Keratinocyte (primary cell): ENCODE results near the gene STIP1. TPM values are rescaled to one million over a fixed set of nuclear protein-coding genes. Genes with fewer than 3 reads are reported as not detected.

Experiments used
- DNase-seq: peaks from one replicate; pipeline ENCODE4 v3.0.0-alpha.2; 2011; ENCODE audit warnings: low read depth, missing footprints, low spot score
- FAIRE-seq: peaks from 2 replicates; lab custom pipeline; 2011; peaks lifted over from hg19 to GRCh38; lab: Jason Lieb, UNC
- H2AFZ ChIP-seq: 2 replicates; pipeline ENCODE4 v1.6.0; 2012; ENCODE audit warnings: low read length, control low read depth, inconsistent platforms; ENCODE audit not compliant: control insufficient read depth
- H3K27ac ChIP-seq: 2 replicates; pipeline ENCODE4 v1.5.1; 2011; ENCODE audit warnings: low read length; ENCODE audit not compliant: control insufficient read depth, insufficient read depth
- H3K27me3 ChIP-seq: 3 replicates; pipeline ENCODE4 v1.6.0; 2011; ENCODE audit warnings: low read length; ENCODE audit not compliant: control insufficient read depth, insufficient read depth; ENCODE audit errors: extremely low read depth
- H3K36me3 ChIP-seq, 2 experiments: 2 replicates in 1 of 2; 3 replicates in 1 of 2; pipeline ENCODE4 v1.5.1; 2011; ENCODE audit warnings: low read length in 2 of 2, mild to moderate bottlenecking in 1 of 2; ENCODE audit not compliant: control insufficient read depth in 2 of 2, insufficient read depth in 2 of 2; ENCODE audit errors: extremely low read depth in 1 of 2
- H3K4me1 ChIP-seq: 3 replicates; pipeline ENCODE4 v1.5.1; 2011; ENCODE audit warnings: low read length; ENCODE audit not compliant: control insufficient read depth, insufficient read depth; ENCODE audit errors: extremely low read depth
- H3K4me2 ChIP-seq: 3 replicates; pipeline ENCODE4 v1.6.0; 2011; ENCODE audit warnings: low read depth, low read length; ENCODE audit not compliant: control insufficient read depth, insufficient read depth; ENCODE audit errors: extremely low read depth
- H3K4me3 ChIP-seq, 3 experiments: fragments of 200-600 bp in 1 of 3; sonication (generic) in 1 of 3; 2 replicates in 2 of 3; 3 replicates in 1 of 3; pipeline ENCODE4 v1.5.1; 2011 to 2016; ENCODE audit warnings: low read length in 3 of 3, mild to moderate bottlenecking in 3 of 3, control low read depth in 2 of 3, inconsistent platforms in 1 of 3, low read depth in 1 of 3, mixed read lengths in 1 of 3, mixed run types in 1 of 3, moderate library complexity in 1 of 3; ENCODE audit not compliant: control insufficient read depth in 2 of 3, insufficient read depth in 2 of 3; ENCODE audit errors: extremely low read depth in 1 of 3
- H3K79me2 ChIP-seq: 2 replicates; pipeline ENCODE4 v1.6.0; 2012; ENCODE audit warnings: low read length; ENCODE audit not compliant: control insufficient read depth, insufficient read depth
- H3K9ac ChIP-seq: 3 replicates; pipeline ENCODE4 v1.6.0; 2011; ENCODE audit warnings: low read length; ENCODE audit not compliant: control insufficient read depth, insufficient read depth; ENCODE audit errors: extremely low read depth
- H3K9me1 ChIP-seq: 3 replicates; pipeline ENCODE4 v1.6.0; 2011; ENCODE audit warnings: low read length; ENCODE audit not compliant: control insufficient read depth, insufficient read depth; ENCODE audit errors: extremely low read depth
- H3K9me3 ChIP-seq: 2 replicates; pipeline ENCODE4 v1.5.1; 2012; ENCODE audit warnings: low read depth, low read length; ENCODE audit not compliant: control insufficient read depth
- H4K20me1 ChIP-seq: 3 replicates; pipeline ENCODE4 v1.6.0; 2011; ENCODE audit warnings: low read length; ENCODE audit not compliant: control insufficient read depth, insufficient read depth; ENCODE audit errors: extremely low read depth
- CTCF ChIP-seq, 3 experiments: IDR thresholded peaks in 1 of 3; conservative IDR thresholded peaks in 1 of 3; optimal IDR thresholded peaks in 1 of 3; 2 replicates in 2 of 3; 3 replicates in 1 of 3; pipeline versions ENCODE3 to v1.5.1; 2011; ENCODE audit warnings: low read length in 3 of 3, mild to moderate bottlenecking in 3 of 3, moderate library complexity in 2 of 3, control low read depth in 1 of 3, inconsistent platforms in 1 of 3; ENCODE audit not compliant: insufficient read depth in 2 of 3; ENCODE audit errors: extremely low read depth in 1 of 3
- EZH2 ChIP-seq: IDR thresholded peaks from one replicate; pipeline ENCODE4 v1.6.1; 2012; ENCODE audit warnings: inconsistent platforms, mild to moderate bottlenecking, low read length, moderate library complexity
- dilution Hi-C: fragments of 300-500 bp; cut with MboI; formaldehyde crosslinking; loops from one replicate; pipeline ENCODE4 v1.7.0; 2020; ENCODE audit warnings: low sequenced_read_pairs; ENCODE audit not compliant: extremely low pct_ligation_motif_present
- polyA plus RNA-seq, 5 experiments: library from polyadenylated mRNA; depleted of rRNA in 3 of 5; stranded (reverse) in 3 of 5; stranded (forward) in 1 of 5; unstranded in 1 of 5; fragments of >200 nt; gene quantifications; 1 replicate in 1 of 5; 2 replicates in 3 of 5; 3 replicates in 1 of 5; pipeline versions ENCODE4 v1.2.1 to v1.2.3, GENCODE V29; 2011 to 2012; ENCODE audit warnings: missing spikeins in 2 of 5, low read depth in 1 of 5, low replicate concordance in 1 of 5

The STIP1 gene
- polyA plus RNA-seq, 1 donor (not counting 4 experiments of a cell fraction or from before 2014, with no cell fraction given), result 206 TPM

- Histone ChIP-seq H4K20me1 (no peaks in the 10 kb centered on the region), H3K9ac (peak overlapping the region; percentile 64), H3K79me2 (no peaks in the 10 kb centered on the region), H3K9me1 (no peaks in the 10 kb centered on the region), H3K27ac (no peak overlapping the region), H2AFZ (peak overlapping the region; percentile 42), H3K27me3 (no peaks in the 10 kb centered on the region), H3K36me3 (no peaks in the 10 kb centered on the region), H3K9me3 (no peaks in the 10 kb centered on the region), H3K4me3 (peak overlapping the region; percentile 49 to 78 (median 71)), H3K4me1 (peaks cover 9% of the 10 kb centered on the region), H3K4me2 (peak overlapping the region; percentile 87)
- dilution Hi-C loops, result no loop called here
- DNase-seq (no peak), FAIRE-seq (no peak)
- TF ChIP-seq CTCF (optimal IDR thresholded peaks at IDR 0.05 in 1 of 3, IDR thresholded peaks at IDR 0.05 in 1 of 3, conservative IDR thresholded peaks at IDR 0.05 in 1 of 3; ENCODE audit: extremely low read depth in 1 of 3, insufficient read depth in 2 of 3, low read length in 3 of 3), result peak in 1 of 3 experiments; percentile 48
- no peak for TF ChIP-seq EZH2
Observed at GRCh38 chr11:64165481-64165841, 20.5 kb upstream of the STIP1 start.

- H3K4me3 ChIP-seq, result peak within 1 kb of the TSS; percentile 49 to 78 (median 71)
- H3K27ac ChIP-seq, result no peak within 1 kb of the TSS
- H3K4me2 ChIP-seq, result peak within 1 kb of the TSS; percentile 87
- no peak for DNase-seq
- H3K9ac ChIP-seq, result peak within 1 kb of the TSS; percentile 64
- H3K9me1 ChIP-seq, result no peaks in the 10 kb centered on the region
- H3K9me3 ChIP-seq, result no peaks in the 10 kb centered on the region
- H3K27me3 ChIP-seq, result no peaks in the 10 kb centered on the region
- no peaks in the 10 kb centered on the region for H3K36me3 ChIP-seq
- peak within 1 kb of the TSS; percentile 66 for H2AFZ ChIP-seq
- no peaks in the 10 kb centered on the region for H3K79me2 ChIP-seq
- no peaks in the 10 kb centered on the region for H4K20me1 ChIP-seq
- no peak for TF ChIP-seq EZH2
- no peak for TF ChIP-seq CTCF (optimal IDR thresholded peaks at IDR 0.05 in 1 of 3, IDR thresholded peaks at IDR 0.05 in 1 of 3, conservative IDR thresholded peaks at IDR 0.05 in 1 of 3; ENCODE audit: extremely low read depth in 1 of 3, insufficient read depth in 2 of 3, low read length in 3 of 3)
- FAIRE-seq, result no peak
- peaks cover 9% of the 10 kb centered on the region for H3K4me1 ChIP-seq
- dilution Hi-C loops, result no loop called here
Observed at GRCh38 chr11:64165842-64166635, 19.9 kb upstream of the STIP1 start, which contains the start of gene MACROD1. Gene MACROD1, minus strand, starts transcription at chr11:64166113. Its CDS starts 119 bp downstream, at chr11:64165994.
